GM18505 (cell line): ENCODE results near the gene ARMH1.

Experiments used
- ATAC-seq: cut with Tn5 transposase; IDR thresholded peaks from one replicate; pipeline ENCODE4 v1.9.1; 2021; ENCODE audit not compliant: unreplicated experiment
- POLR2A ChIP-seq: IDR thresholded peaks from 4 replicates; pipeline ENCODE4 v1.6.1; 2011; ENCODE audit warnings: borderline replicate concordance; ENCODE audit not compliant: insufficient read depth, insufficient read length; ENCODE audit errors: extremely low read depth

The ARMH1 gene

DNA sequence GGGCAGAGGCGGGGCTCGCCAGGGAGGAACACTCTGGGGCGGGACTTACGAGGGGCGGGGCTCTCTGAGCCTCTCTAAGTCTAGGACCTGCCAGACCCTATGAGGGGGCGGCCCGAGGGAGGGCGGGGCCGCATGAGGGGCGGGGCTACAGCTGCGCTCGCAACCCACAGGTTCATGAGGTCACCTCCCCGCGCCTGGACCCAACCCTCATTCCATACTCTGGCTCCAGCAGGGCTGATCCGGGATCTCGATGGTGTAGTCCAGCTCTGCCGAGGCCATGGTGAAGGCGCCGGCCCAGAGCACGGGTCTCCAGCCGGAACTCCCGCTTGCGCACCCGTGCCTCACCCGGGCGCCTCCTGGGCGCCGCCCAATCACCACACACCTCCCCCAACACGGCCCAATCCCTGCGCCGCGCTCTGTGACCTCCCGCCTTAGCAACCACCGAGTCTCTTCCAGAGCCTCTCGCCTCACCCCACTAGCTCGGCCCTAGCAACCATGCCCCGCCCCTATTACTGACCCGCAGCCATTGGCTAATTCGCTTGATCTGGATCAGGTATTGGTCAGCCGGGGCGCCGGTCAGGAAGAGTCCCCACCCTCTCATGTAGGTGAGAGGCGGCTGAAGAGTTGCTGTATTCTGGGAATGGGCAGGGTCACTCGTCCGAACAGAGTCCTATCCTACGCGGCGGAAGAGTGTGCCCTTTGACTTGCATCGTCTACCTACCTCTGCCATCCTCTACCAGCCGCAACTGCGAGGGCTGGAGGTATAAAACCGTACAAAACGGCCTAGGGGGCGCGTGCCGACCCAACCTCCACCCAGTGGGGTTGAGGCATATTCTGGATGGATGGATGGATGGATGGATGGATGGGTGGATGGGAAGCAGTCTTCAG lies at the start of gene ARMH1, which contains the start of gene TMEM53:
Gene ARMH1, plus strand, starts transcription at position 602 of the 888 bp plus-strand sequence. CDS start 14,984 bp downstream, outside the sequence.
Gene TMEM53, minus strand, starts transcription at position 369 of the 888 bp plus-strand sequence. Its CDS starts 90 bp downstream, at position 279.
- peak; percentile 84 for ATAC-seq
- peak; percentile 84 for TF ChIP-seq POLR2A

DNA sequence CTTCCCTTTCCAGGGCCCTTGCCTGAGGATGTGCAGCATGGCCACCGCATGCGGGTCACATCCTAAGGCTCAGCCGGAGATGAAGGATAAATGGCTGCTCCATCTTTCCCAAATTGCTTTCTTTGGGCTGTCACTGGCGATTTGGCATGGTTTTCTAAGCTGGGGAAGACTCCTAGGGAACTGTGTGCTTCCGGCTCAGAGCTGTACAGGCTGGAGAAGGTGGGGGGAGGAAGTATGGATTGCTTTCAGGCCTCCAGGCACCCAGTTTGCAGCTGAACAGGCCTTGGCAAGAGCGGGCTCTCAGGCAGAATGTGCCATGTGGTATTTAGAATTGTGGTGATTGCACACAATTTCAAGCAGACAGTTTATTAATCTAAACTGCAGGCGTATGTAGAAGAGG lies 49.2 kb upstream of the ARMH1 start:
- no peak for TF ChIP-seq POLR2A
- ATAC-seq, result no peak

DNA sequence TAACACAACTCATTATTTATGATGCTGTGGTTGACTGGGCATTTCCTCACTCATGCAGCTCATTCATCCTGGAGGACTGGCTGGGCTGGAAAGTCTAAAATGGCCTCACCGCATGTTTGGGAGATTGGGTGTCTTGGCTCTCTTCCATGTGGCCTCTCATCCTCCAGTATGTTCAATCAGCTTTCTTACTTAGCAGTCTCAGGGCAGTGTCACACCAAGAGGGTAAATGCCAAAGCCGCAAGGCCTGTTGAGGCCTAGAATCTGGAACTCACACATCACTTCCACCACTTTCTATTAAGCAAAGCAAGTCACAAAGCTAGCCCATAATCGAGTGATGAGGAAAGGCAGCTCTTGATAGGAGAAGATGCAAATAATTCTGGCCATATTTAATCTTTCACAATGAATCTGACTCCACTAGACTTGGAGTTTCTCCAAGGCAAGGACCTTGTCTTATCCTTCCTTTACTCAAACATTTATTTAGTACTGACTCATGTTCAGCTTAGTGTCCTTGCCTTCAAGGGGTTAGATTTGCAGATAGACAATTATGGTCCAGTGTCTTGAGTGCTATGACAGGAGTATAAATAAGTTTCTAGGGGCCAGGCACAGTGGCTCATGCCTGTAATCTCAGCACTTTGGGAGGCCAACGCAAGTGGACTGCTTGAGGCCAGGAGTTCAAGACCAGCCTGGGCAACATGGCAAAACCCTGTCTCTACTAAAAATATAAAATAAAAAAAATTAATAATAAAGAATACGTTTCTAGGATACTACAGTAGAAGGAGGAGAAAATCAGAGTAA lies 45.4 kb upstream of the ARMH1 start:
- no peak for TF ChIP-seq POLR2A
- no peak for ATAC-seq

DNA sequence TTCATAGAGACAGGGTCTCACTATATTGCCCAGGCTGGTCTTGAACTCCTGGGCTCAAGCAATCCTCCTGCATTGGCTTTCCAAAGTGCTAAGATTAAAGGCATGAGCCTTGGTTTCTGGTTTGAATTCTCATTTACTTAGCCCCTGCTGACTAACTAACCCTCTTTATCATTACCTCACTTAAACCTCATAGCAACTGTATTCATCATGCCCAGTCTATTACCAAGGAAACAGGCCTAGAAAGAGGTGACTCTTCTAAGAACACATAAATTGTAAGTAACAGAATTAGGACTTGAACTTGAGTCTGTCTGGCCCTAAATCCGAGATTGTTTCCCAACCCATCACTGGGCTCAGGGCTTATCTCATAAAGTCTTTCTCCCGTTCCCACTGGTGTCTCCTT lies 44.4 kb upstream of the ARMH1 start:
- no peak for TF ChIP-seq POLR2A
- ATAC-seq, result no peak

DNA sequence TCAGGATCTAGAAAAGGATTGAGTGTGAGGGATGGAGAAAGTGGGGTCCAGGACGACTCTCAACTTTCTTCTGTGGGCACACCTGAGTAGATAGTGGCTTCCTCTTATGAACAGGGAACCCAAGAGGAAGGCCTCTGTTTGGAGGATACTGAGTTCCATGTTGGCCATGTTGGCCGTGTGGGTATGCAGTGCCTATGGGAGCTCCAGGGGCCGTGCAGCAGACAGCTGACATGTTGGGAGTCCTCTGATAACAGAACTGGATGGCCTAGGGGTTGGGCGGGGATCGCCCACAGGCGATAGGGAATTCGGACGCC lies 43.2 kb upstream of the ARMH1 start:
- no peak for TF ChIP-seq POLR2A
- no peak for ATAC-seq

DNA sequence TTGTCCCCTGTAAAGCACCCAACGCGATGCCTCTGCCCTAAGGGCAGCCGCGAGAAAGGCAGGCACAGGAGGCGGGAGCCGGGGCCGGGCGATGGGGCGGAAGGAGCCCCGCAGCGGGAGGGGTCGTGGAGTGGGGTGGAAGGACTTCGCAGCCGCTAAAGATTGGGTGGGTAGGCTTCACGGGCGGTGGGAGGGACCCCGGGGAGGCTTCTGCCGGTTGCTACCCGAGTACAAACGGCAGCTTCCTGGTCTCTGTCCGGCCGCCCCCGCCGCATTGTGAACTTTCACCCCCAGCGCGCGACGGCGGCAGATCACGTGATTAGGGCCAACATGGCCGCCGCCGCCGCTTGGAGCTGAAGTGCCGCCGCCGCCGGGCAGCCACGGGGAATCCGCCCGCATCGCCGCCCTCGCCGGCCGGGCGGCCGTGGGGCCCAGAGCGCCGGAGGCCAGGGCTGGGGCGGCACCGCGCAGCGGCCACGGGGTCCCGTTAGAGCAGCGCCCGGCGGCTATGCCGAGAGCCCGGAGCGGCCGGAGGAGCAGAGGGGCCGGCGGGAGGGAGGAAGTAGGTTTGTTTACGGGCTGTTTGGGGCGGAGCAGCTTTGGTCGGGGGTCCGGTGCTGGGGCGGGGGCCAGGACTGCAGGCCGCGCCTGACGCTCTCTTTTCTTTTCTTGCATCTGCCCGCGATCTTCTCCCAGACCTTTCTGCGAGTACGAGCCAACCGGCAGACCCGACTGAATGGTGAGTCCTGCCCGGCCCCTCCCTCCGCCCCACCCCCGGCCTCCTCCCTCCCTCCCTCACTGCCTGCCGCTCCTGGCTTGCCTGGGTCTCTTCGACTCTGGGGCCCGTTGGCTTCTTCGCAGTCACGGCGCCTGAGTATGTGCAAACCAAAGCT lies 42.6 kb upstream of the ARMH1 start:
- ATAC-seq, result peak; percentile 68
- peak; percentile 90 for TF ChIP-seq POLR2A

DNA sequence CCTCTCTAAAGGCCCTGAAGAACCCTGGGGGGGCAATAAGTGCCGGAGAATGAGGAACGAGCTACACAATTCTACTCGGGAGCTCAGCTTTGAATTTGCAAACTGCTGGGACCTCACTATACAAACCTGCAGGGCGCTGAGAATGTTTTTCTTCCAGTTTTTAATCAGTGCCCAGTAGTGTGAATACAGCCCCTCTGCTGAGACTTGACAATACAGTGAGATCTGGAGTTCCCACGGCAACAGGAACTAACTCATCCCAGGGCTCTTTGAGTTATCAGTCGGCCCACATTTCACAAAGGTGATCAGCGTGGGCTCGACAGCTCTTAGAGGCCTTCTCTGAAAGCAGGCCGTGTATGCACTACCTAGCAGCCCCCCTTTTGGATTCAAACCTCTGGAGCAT lies 41.9 kb upstream of the ARMH1 start:
- TF ChIP-seq POLR2A, result no peak
- ATAC-seq, result no peak

DNA sequence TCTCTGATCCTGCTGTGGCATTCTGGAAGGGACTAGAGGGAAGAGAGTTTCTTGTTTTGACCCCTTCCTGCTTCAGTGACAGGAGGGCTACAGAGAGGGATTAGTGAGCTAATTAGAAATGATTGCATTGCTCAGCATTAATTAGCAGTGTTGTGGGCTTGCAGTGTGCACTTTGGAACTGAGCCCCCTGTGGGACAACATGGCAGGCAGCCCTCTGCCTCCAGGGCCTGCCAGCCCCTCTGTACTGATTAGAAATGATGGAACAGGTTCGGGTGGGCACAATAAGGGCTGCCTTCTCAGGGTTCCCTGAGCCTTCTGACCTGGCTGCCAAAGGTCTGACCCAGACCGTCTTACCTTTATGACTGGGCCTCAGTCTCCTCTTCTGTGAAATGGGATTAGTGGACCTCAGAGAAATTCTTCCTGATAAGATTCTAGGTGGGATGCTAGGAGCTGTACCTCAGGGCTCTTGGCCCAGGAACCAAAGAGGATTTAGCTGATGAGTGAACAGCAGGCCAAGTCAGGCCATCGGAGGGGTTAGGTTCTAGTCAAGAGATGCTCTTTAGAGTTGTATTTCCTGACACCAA lies 39.8 kb upstream of the ARMH1 start:
- TF ChIP-seq POLR2A, result no peak
- ATAC-seq, result no peak

DNA sequence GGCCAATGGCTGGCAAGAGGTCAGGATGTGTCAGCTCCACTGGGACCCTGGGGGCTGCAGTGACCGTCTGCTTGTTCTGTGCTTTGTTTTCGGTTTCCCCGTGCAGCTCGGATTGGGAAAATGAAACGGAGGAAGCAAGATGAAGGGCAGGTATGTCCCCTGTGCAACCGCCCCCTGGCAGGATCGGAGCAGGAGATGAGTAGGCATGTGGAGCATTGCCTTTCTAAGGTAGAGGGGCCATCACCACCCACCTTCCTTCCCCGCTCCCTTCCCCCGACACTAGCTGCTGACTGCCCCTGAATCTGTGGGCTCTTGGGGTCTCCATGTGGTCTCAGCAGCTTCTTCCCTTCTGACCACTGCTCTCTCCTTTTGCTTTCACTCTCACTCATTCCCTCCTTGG lies 39.1 kb upstream of the ARMH1 start:
- no peak for ATAC-seq
- TF ChIP-seq POLR2A, result no peak

DNA sequence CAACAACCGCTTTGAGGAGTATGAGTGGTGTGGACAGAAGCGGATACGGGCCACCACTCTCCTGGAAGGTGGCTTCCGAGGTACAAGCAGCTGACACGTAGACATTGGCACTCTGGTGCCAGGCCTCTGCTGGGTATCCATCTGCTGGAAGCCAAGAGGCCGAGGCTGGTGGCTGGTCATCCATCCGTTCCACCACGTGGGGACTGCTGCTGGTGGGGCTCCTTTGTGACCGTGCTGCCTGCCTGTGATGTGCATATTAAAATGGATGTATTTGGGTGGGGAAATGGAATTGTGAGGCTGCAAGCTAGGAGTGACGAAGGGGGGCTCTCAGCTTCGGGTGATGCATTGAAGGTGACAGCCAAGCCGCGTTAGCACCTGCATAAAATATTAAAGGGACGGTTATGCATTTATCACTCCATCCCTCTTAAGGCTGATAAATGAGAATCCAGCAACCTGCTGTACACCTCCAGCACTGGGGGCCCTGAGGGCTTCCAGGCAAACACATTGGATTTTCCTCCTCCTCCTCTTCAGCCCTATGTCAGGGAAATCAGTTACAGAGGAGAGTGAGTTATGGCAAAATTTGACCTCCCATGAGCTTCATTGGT lies 38.3 kb upstream of the ARMH1 start:
- ATAC-seq, result no peak
- TF ChIP-seq POLR2A, result no peak

DNA sequence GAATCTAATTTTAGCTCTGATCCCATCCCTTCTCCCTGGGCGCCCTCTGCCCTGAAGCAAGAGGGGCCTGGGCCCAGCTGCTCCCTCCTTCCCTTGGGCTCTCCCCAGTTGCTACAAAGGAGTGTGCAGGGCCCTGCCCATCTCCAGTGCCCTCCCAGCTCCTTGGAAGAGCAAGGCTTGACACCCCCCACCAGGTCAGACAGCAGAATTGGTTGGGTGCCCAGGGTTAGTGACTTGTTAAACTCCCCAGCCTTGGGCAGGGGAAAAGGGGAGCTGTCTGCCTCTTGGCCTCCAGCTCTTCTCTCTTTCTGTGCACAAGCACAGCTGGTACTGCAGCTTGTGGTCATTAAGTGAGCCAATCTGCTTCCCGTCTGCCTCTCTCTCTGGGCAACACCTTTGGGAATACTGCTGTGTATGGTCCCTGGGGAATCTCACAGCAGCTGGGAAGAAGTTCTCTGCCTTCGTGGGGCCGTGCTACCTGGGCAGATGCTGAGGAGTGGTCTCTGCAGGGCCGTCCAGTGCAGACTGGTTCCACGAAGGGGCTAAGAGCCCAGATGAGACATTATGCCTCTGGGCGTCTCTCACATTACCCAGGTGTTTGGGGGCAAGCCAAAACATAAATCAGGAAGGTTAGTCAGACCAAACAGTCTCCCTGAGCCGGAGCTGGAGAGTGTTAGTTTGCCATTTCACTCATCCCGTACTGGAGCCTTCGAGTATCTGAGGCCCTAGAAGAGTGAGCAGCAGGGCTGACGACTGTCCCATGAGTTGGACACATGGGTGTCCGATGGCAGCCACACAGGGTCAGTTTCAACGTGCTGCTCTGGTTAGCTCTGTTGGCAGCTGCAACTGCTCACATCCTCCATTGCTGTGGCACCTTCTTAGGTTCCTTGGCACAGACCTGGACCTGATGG lies 37.6 kb upstream of the ARMH1 start:
- no peak for ATAC-seq
- TF ChIP-seq POLR2A, result no peak
